Calu3 (cell line): ENCODE results near the gene TRIM27. TPM values are rescaled to one million over a fixed set of nuclear protein-coding genes. Genes with fewer than 3 reads are reported as not detected.
"Not testable (repeated sequence)": the region's sequence is repeated elsewhere in the genome, so short reads cannot be mapped to it uniquely, and the experiment has no call there.

Source experiments
- BruUV-seq: library from RNA; stranded (reverse); fragments of 400-500 nt; replicated peaks from 2 replicates; lab custom pipeline; 2021; lab: Mats Ljungman, UMichigan
- CTCF ChIA-PET: fragments of 300-600 bp; sonication (Branson Sonifier 250); formaldehyde crosslinking; loops from one replicate; lab custom pipeline; 2022; ENCODE audit warnings: antibody characterized with exemption; lab: Charles Lee
- DNase-seq: peaks from one replicate; pipeline ENCODE4 v3.0.0; 2022
- H3K27ac Mint-ChIP-seq: one replicate; pipeline ENCODE4 v1.8.0; 2022; ENCODE audit warnings: mixed read lengths; ENCODE audit not compliant: unreplicated experiment
- H3K27me3 Mint-ChIP-seq: one replicate; pipeline ENCODE4 v1.8.0; 2022; ENCODE audit warnings: mixed read lengths; ENCODE audit not compliant: unreplicated experiment
- H3K36me3 Mint-ChIP-seq: one replicate; pipeline ENCODE4 v1.8.0; 2022; ENCODE audit warnings: mild to moderate bottlenecking, moderate library complexity, mixed read lengths; ENCODE audit not compliant: insufficient read depth, unreplicated experiment
- H3K4me1 Mint-ChIP-seq: one replicate; pipeline ENCODE4 v1.8.0; 2022; ENCODE audit warnings: mild to moderate bottlenecking, low read depth, mixed read lengths; ENCODE audit not compliant: unreplicated experiment
- H3K4me3 Mint-ChIP-seq: one replicate; pipeline ENCODE4 v1.8.0; 2022; ENCODE audit warnings: mild to moderate bottlenecking, low read depth, moderate library complexity, mixed read lengths; ENCODE audit not compliant: unreplicated experiment
- H3K9me3 Mint-ChIP-seq: one replicate; pipeline ENCODE4 v1.8.0; 2022; ENCODE audit warnings: low read depth, mixed read lengths; ENCODE audit not compliant: unreplicated experiment
- CTCF ChIP-seq: fragments of 200-600 bp; IDR thresholded peaks from one replicate; pipeline ENCODE4 v1.8.0; 2022; ENCODE audit warnings: antibody characterized with exemption; ENCODE audit not compliant: unreplicated experiment
- intact Hi-C: fragments of 100-400 bp; cut with micrococcal nuclease; formaldehyde crosslinking; loops from one replicate; pipeline ENCODE4 v1.10.0; 2022; ENCODE audit not compliant: unreplicated experiment
- total RNA-seq: library from RNA; stranded (reverse); gene quantifications from 2 replicates; pipeline ENCODE4 v1.2.3, GENCODE V29; 2022

TRIM27 gene
- total RNA-seq, 1 experiment from 2014 or later = 91.6 TPM

GRCh38 chr6:28940858-28941683 lies 17.3 kb upstream of the TRIM27 start:
- H3K36me3 Mint-ChIP-seq = peaks cover 54% of the 10 kb centered on the region
- no peak for TF ChIP-seq CTCF
- peak; percentile 87 for DNase-seq
- CTCF ChIA-PET = interaction anchor here (0.7 to 2.6 kb wide), 8 partner anchors 17 to 113 kb away, joined by 3 to 15 read pairs (median 5); partner anchors contain the start of gene TRIM27
- peak overlapping the region; percentile 97 for H3K27ac Mint-ChIP-seq
- intact Hi-C loops = loop anchor here (1.0 to 10.0 kb wide), 7 partner anchors 18 to 216 kb away; partner anchors contain the start of gene TRIM27
- no TSS peak for BruUV-seq
- peak overlapping the region; percentile 94 for H3K4me3 Mint-ChIP-seq
- peaks cover 11% of the 10 kb centered on the region for H3K27me3 Mint-ChIP-seq
- peaks cover 45% of the 10 kb centered on the region for H3K4me1 Mint-ChIP-seq
- no peaks in the 10 kb centered on the region for H3K9me3 Mint-ChIP-seq

GRCh38 chr6:28940294-28940857 lies 16.6 kb upstream of the TRIM27 start:
- Mint-ChIP-seq H3K27ac (peak overlapping the region; percentile 97), H3K4me3 (peak overlapping the region; percentile 94), H3K4me1 (peaks cover 38% of the 10 kb centered on the region), H3K9me3 (no peaks in the 10 kb centered on the region), H3K27me3 (peaks cover 11% of the 10 kb centered on the region), H3K36me3 (peaks cover 54% of the 10 kb centered on the region)
- CTCF ChIA-PET = interaction anchor here (0.7 to 2.6 kb wide), 8 partner anchors 16 to 112 kb away, joined by 3 to 15 read pairs (median 5); partner anchors contain the start of gene TRIM27
- no TSS peak for BruUV-seq
- DNase-seq = peak; percentile 75
- intact Hi-C loops = loop anchor here (2.0 to 10.0 kb wide), 5 partner anchors 18 to 216 kb away; partner anchors contain the start of gene TRIM27
- TF ChIP-seq CTCF = no peak

- no peak for TF ChIP-seq CTCF
Measured at GRCh38 chr6:28933069-28933468, 9.3 kb upstream of the TRIM27 start.

GRCh38 chr6:28929887-28930620 lies 6.3 kb upstream of the TRIM27 start:
- Mint-ChIP-seq H3K27ac (no peak overlapping the region), H3K4me3 (no peak overlapping the region), H3K27me3 (no peaks in the 10 kb centered on the region), H3K36me3 (peaks cover under 1% of the 10 kb centered on the region), H3K4me1 (no peaks in the 10 kb centered on the region), H3K9me3 (no peaks in the 10 kb centered on the region)
- no TSS peak for BruUV-seq
- no peak for DNase-seq
- no peak for TF ChIP-seq CTCF
- CTCF ChIA-PET = no interaction called here
- intact Hi-C loops = loop anchor here (10.0 kb wide), 1 partner anchor 55 kb away; no protein-coding TSS in a partner anchor

More at GRCh38 chr6:28933069-28933468, 9.3 kb upstream of the TRIM27 start:
- Mint-ChIP-seq H3K4me1 (no peaks in the 10 kb centered on the region), H3K4me3 (no peak overlapping the region), H3K27me3 (no peaks in the 10 kb centered on the region), H3K36me3 (no peaks in the 10 kb centered on the region), H3K27ac (no peak overlapping the region), H3K9me3 (no peaks in the 10 kb centered on the region)
- no TSS peak for BruUV-seq
- intact Hi-C loops = no loop called here
- no peak for DNase-seq
- CTCF ChIA-PET = no interaction called here

GRCh38 chr6:28929339-28929738 lies 5.6 kb upstream of the TRIM27 start:
- intact Hi-C loops = loop anchor here (10.0 kb wide), 1 partner anchor 55 kb away; no protein-coding TSS in a partner anchor
- H3K27me3 Mint-ChIP-seq, H3K4me3 Mint-ChIP-seq, CTCF ChIA-PET, H3K27ac Mint-ChIP-seq, H3K4me1 Mint-ChIP-seq, H3K36me3 Mint-ChIP-seq, DNase-seq, BruUV-seq, H3K9me3 Mint-ChIP-seq: not testable (repeated sequence)
